Activated CD8-positive, alpha-beta T cell treated with anti-CD3 and anti-CD28 coated beads for 36 hours (primary cell): ENCODE data around the gene DIAPH2. TPM values are rescaled to one million over a fixed set of nuclear protein-coding genes. Genes with fewer than 3 reads are reported as not detected.
A peak's percentile ranks its signal among the peaks of the same experiment; 100 is the strongest.

ENCODE experiments used
- ATAC-seq: fragments of 200-7000 bp; cut with Tn5 transposase; one replicate; pipeline ENCODE4 v1.10.0; 2021; ENCODE audit warnings: mild to moderate bottlenecking, moderate library complexity
- CTCF ChIA-PET: fragments of 350-600 bp; sonication (Branson Sonifier 250); formaldehyde crosslinking; loops from one replicate; lab custom pipeline; 2021; ENCODE audit warnings: antibody characterized with exemption; lab: Charles Lee
- POLR2A ChIA-PET: fragments of 350-600 bp; sonication (Branson Sonifier 250); formaldehyde crosslinking; loops from one replicate; lab custom pipeline; 2021; ENCODE audit warnings: antibody characterized with exemption; lab: Charles Lee
- DNase-seq: peaks from one replicate; pipeline ENCODE4 v3.0.0-alpha.2; 2020
- H3K27ac Mint-ChIP-seq: one replicate; pipeline ENCODE4 v1.8.0; 2021; ENCODE audit warnings: mild to moderate bottlenecking, mixed read lengths
- H3K27me3 Mint-ChIP-seq: one replicate; pipeline ENCODE4 v1.8.0; 2021; ENCODE audit warnings: mixed read lengths
- H3K36me3 Mint-ChIP-seq: one replicate; pipeline ENCODE4 v1.8.0; 2021; ENCODE audit warnings: low read depth, mixed read lengths
- H3K4me1 Mint-ChIP-seq: one replicate; pipeline ENCODE4 v1.8.0; 2021; ENCODE audit warnings: low read depth, mixed read lengths
- H3K4me3 Mint-ChIP-seq: one replicate; pipeline ENCODE4 v1.8.0; 2021; ENCODE audit warnings: mild to moderate bottlenecking, moderate library complexity, mixed read lengths
- H3K9me3 Mint-ChIP-seq: one replicate; pipeline ENCODE4 v1.8.0; 2021; ENCODE audit warnings: mixed read lengths
- intact Hi-C: fragments of 100-400 bp; cut with micrococcal nuclease; formaldehyde crosslinking; loops from one replicate; pipeline ENCODE4 v1.10.0; 2022
- total RNA-seq, 2 experiments: library from RNA; stranded (reverse); gene quantifications; one replicate each; pipeline ENCODE4 v1.2.3, GENCODE V29; 2021
- TF ChIP-seq, protein P1 (sequence below): fragments of 200-600 bp; IDR thresholded peaks from one replicate; pipeline ENCODE4 v1.8.0; 2022; ENCODE audit warnings: antibody characterized with exemption, mild to moderate bottlenecking

The DIAPH2 gene
- total RNA-seq, 2 experiments from 2014 or later, result 8.1 to 8.5 TPM

GRCh38 chrX:97400492-97400891 is 715.9 kb downstream of the DIAPH2 start:
- ATAC-seq (no peak), DNase-seq (no peak)
- Mint-ChIP-seq H3K4me3 (no peak overlapping the region), H3K27ac (no peak overlapping the region), H3K9me3 (no peaks in the 10 kb centered on the region), H3K27me3 (no peaks in the 10 kb centered on the region), H3K4me1 (peaks cover 44% of the 10 kb centered on the region), H3K36me3 (no peaks in the 10 kb centered on the region)
- ChIA-PET POLR2A (no interaction called here), CTCF (no interaction called here)
- intact Hi-C loops, result no loop called here
- TF ChIP-seq, protein P1, sequence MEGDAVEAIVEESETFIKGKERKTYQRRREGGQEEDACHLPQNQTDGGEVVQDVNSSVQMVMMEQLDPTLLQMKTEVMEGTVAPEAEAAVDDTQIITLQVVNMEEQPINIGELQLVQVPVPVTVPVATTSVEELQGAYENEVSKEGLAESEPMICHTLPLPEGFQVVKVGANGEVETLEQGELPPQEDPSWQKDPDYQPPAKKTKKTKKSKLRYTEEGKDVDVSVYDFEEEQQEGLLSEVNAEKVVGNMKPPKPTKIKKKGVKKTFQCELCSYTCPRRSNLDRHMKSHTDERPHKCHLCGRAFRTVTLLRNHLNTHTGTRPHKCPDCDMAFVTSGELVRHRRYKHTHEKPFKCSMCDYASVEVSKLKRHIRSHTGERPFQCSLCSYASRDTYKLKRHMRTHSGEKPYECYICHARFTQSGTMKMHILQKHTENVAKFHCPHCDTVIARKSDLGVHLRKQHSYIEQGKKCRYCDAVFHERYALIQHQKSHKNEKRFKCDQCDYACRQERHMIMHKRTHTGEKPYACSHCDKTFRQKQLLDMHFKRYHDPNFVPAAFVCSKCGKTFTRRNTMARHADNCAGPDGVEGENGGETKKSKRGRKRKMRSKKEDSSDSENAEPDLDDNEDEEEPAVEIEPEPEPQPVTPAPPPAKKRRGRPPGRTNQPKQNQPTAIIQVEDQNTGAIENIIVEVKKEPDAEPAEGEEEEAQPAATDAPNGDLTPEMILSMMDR, result no peak

- ChIA-PET CTCF (no interaction called here), POLR2A (no interaction called here)
- Mint-ChIP-seq H3K9me3 (no peaks in the 10 kb centered on the region), H3K4me3 (no peak overlapping the region), H3K27me3 (no peaks in the 10 kb centered on the region), H3K27ac (no peak overlapping the region), H3K4me1 (peaks cover 44% of the 10 kb centered on the region), H3K36me3 (no peaks in the 10 kb centered on the region)
- peak; percentile 23 for ATAC-seq
- intact Hi-C loops, result no loop called here
- peak; percentile 18 for DNase-seq
- TF ChIP-seq, protein P1, result no peak
These were observed 716.5 kb downstream of the DIAPH2 start for GRCh38 chrX:97401154-97401553.

GRCh38 chrX:97401586-97402136 is 717.0 kb downstream of the DIAPH2 start:
- CTCF ChIA-PET, result no interaction called here
- ATAC-seq (no peak), DNase-seq (no peak)
- H3K4me1 Mint-ChIP-seq, result peaks cover 44% of the 10 kb centered on the region
- H3K36me3 Mint-ChIP-seq, result no peaks in the 10 kb centered on the region
- TF ChIP-seq, protein P1, result no peak
- intact Hi-C loops, result no loop called here
- no peak overlapping the region for H3K4me3 Mint-ChIP-seq
- no peaks in the 10 kb centered on the region for H3K9me3 Mint-ChIP-seq
- POLR2A ChIA-PET, result no interaction called here
- no peaks in the 10 kb centered on the region for H3K27me3 Mint-ChIP-seq
- peak overlapping the region; percentile 57 for H3K27ac Mint-ChIP-seq

DNA sequence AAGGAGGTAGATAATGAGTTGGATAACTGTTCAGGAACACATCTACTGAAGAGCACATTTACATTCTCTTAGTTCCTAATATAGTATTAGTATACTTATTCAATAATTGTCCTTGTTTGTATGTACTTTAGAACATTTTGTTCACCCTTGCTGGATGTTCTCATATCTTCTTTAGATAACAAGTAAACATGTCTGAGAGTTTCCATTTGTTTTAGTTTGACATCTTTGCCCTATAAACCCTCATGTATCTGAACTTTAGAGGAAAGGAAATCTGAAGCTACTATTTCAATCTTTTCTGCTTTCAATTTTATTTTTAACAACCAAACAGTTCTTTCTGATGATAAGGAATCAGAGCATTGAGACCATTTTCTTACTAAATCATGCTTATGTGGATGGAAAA is 717.7 kb downstream of the DIAPH2 start:
- DNase-seq, result no peak
- intact Hi-C loops, result no loop called here
- ChIA-PET POLR2A (no interaction called here), CTCF (no interaction called here)
- Mint-ChIP-seq H3K9me3 (no peaks in the 10 kb centered on the region), H3K4me3 (no peak overlapping the region), H3K27me3 (no peaks in the 10 kb centered on the region), H3K36me3 (no peaks in the 10 kb centered on the region), H3K4me1 (peaks cover 43% of the 10 kb centered on the region), H3K27ac (peak overlapping the region; percentile 77)
- TF ChIP-seq, protein P1, result no peak
- no peak for ATAC-seq

GRCh38 chrX:97402903-97403302 is 718.3 kb downstream of the DIAPH2 start:
- TF ChIP-seq, protein P1, result no peak
- H3K36me3 Mint-ChIP-seq, result no peaks in the 10 kb centered on the region
- intact Hi-C loops, result no loop called here
- ATAC-seq, result peak; percentile 32
- DNase-seq, result peak; percentile 8
- H3K27me3 Mint-ChIP-seq, result no peaks in the 10 kb centered on the region
- H3K4me3 Mint-ChIP-seq, result no peak overlapping the region
- no peaks in the 10 kb centered on the region for H3K9me3 Mint-ChIP-seq
- H3K4me1 Mint-ChIP-seq, result peaks cover 37% of the 10 kb centered on the region
- CTCF ChIA-PET, result no interaction called here
- H3K27ac Mint-ChIP-seq, result peak overlapping the region; percentile 46
- POLR2A ChIA-PET, result no interaction called here
